ENCODE data around the gene ZNF98. TPM values are rescaled to one million over a fixed set of nuclear protein-coding genes. Genes with fewer than 3 reads are reported as not detected.

The ZNF98 gene
- total and polyA plus RNA-seq, 2 of the 13 experiments (the other 11 are each of a cell fraction or from before 2014, with no cell fraction given) = not detected

DNA sequence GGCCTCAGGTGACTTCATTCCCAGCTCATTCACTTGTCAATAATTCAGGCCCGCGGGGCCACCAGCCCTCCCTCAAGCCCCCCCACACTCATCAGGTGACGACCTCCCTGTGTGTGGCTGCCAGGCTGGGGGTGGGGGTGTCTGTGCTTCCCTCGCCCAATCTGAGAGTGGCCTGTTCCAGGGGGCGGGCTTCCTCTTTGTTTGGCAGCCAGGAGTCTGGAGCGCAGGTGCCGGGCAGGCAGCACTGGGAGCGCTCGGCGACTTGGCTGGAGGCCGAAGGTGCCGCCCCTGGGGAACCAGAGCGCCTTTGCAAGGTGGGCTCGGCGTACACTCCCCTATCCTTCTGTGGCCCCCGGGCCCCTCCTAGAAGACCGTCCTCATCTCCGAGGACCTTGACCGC is 5.4 kb upstream of the ZNF98 start:
- intact Hi-C loops (cut with micrococcal nuclease; ENCODE audit: unreplicated experiment) (no loop called here), in situ Hi-C loops (cut with HindIII; ENCODE audit: extremely low pct_ligation_motif_present, low pct_unique_long_range_greater_than_20kb) (no loop called here)
- Histone ChIP-seq H3K36me3 (replicated peaks in 1 of 2; ENCODE audit: control insufficient read depth in 1 of 2, insufficient read depth in 2 of 2, low read length in 2 of 2) (no peaks in the 10 kb centered on the region), H3K4me2 (ENCODE audit: low read depth, low read length) (no peak overlapping the region), H3K9me3 (ENCODE audit: low read length) (peaks cover 90% of the 10 kb centered on the region), H3K4me3 (replicated peaks in 1 of 3; ENCODE audit: insufficient read depth in 1 of 3, low read depth in 2 of 3, low read length in 3 of 3) (no peak overlapping the region), H3K79me2 (ENCODE audit: insufficient read depth, low read length) (no peaks in the 10 kb centered on the region), H3K27ac (ENCODE audit: extremely low read length, insufficient read depth, low read length) (no peak overlapping the region), H3K27me3 (ENCODE audit: control insufficient read depth in 1 of 2, insufficient read depth in 2 of 2, low read length in 2 of 2) (no peaks in the 10 kb centered on the region), H3K9ac (ENCODE audit: insufficient read depth, low read depth, low read length) (no peak overlapping the region), H2AFZ (ENCODE audit: low read length) (no peak overlapping the region), H3K4me1 (ENCODE audit: insufficient read depth, low read length) (no peaks in the 10 kb centered on the region), H4K20me1 (ENCODE audit: insufficient read depth, low read length) (no peaks in the 10 kb centered on the region)
- no TSS peak for BruUV-seq (replicated peaks)
- ChIA-PET CTCF (ENCODE audit: low intra/inter-chr PET ratio, low total read pairs) (no interaction called here), POLR2A (no interaction called here)
- no peak for FAIRE-seq
- no peak for DNase-seq (ENCODE audit: low spot score)
- no peak for ATAC-seq
- 80% methylated on average over 1 of the region's 19 CpGs for WGBS (ENCODE audit: low lambda C conversion rate)
- TF ChIP-seq, protein P1, sequence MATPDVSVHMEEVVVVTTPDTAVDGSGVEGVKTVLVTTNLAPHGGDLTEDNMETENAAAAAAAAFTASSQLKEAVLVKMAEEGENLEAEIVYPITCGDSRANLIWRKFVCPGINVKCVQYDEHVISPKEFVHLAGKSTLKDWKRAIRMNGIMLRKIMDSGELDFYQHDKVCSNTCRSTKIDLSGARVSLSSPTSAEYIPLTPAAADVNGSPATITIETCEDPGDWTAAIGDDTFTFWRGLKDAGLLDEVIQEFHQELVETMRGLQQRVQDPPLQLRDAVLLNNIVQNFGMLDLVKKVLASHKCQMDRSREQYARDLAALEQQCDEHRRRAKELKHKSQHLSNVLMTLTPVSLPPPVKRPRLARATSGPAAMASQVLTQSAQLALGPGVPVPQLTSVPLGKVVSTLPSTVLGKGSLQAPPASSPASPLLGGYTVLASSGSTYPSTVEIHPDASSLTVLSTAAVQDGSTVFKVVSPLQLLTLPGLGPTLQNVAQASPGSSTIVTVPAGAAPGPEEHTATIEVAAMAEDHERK (CRISPR knock-in tag; IDR thresholded peaks at IDR 0.05; ENCODE audit: low read depth) = no peak
- TF ChIP-seq, protein P2, sequence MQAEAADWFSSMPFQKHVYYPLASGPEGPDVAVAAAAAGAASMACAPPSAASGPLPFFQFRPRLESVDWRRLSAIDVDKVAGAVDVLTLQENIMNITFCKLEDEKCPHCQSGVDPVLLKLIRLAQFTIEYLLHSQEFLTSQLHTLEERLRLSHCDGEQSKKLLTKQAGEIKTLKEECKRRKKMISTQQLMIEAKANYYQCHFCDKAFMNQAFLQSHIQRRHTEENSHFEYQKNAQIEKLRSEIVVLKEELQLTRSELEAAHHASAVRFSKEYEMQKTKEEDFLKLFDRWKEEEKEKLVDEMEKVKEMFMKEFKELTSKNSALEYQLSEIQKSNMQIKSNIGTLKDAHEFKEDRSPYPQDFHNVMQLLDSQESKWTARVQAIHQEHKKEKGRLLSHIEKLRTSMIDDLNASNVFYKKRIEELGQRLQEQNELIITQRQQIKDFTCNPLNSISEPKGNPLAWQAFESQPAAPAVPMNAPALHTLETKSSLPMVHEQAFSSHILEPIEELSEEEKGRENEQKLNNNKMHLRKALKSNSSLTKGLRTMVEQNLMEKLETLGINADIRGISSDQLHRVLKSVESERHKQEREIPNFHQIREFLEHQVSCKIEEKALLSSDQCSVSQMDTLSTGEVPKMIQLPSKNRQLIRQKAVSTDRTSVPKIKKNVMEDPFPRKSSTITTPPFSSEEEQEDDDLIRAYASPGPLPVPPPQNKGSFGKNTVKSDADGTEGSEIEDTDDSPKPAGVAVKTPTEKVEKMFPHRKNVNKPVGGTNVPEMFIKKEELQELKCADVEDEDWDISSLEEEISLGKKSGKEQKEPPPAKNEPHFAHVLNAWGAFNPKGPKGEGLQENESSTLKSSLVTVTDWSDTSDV (CRISPR knock-in tag; IDR thresholded peaks at IDR 0.05) = no peak
- TF ChIP-seq, protein P3, sequence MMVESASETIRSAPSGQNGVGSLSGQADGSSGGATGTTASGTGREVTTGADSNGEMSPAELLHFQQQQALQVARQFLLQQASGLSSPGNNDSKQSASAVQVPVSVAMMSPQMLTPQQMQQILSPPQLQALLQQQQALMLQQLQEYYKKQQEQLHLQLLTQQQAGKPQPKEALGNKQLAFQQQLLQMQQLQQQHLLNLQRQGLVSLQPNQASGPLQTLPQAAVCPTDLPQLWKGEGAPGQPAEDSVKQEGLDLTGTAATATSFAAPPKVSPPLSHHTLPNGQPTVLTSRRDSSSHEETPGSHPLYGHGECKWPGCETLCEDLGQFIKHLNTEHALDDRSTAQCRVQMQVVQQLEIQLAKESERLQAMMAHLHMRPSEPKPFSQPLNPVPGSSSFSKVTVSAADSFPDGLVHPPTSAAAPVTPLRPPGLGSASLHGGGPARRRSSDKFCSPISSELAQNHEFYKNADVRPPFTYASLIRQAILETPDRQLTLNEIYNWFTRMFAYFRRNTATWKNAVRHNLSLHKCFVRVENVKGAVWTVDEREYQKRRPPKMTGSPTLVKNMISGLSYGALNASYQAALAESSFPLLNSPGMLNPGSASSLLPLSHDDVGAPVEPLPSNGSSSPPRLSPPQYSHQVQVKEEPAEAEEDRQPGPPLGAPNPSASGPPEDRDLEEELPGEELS (CRISPR knock-in tag; IDR thresholded peaks at IDR 0.05) = no peak
- TF ChIP-seq PHF8 (CRISPR knock-in tag; IDR thresholded peaks at IDR 0.05) = no peak
- TF ChIP-seq TP53 (CRISPR knock-in tag; conservative IDR thresholded peaks at IDR 0.05) = no peak
- TF ChIP-seq ZNF451 (CRISPR knock-in tag; IDR thresholded peaks at IDR 0.05) = no peak
- no peak for TF ChIP-seq FLYWCH1 (CRISPR knock-in tag; IDR thresholded peaks at IDR 0.05)
- TF ChIP-seq, protein P4, sequence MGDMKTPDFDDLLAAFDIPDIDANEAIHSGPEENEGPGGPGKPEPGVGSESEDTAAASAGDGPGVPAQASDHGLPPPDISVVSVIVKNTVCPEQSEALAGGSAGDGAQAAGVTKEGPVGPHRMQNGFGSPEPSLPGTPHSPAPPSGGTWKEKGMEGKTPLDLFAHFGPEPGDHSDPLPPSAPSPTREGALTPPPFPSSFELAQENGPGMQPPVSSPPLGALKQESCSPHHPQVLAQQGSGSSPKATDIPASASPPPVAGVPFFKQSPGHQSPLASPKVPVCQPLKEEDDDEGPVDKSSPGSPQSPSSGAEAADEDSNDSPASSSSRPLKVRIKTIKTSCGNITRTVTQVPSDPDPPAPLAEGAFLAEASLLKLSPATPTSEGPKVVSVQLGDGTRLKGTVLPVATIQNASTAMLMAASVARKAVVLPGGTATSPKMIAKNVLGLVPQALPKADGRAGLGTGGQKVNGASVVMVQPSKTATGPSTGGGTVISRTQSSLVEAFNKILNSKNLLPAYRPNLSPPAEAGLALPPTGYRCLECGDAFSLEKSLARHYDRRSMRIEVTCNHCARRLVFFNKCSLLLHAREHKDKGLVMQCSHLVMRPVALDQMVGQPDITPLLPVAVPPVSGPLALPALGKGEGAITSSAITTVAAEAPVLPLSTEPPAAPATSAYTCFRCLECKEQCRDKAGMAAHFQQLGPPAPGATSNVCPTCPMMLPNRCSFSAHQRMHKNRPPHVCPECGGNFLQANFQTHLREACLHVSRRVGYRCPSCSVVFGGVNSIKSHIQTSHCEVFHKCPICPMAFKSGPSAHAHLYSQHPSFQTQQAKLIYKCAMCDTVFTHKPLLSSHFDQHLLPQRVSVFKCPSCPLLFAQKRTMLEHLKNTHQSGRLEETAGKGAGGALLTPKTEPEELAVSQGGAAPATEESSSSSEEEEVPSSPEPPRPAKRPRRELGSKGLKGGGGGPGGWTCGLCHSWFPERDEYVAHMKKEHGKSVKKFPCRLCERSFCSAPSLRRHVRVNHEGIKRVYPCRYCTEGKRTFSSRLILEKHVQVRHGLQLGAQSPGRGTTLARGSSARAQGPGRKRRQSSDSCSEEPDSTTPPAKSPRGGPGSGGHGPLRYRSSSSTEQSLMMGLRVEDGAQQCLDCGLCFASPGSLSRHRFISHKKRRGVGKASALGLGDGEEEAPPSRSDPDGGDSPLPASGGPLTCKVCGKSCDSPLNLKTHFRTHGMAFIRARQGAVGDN (CRISPR knock-in tag; IDR thresholded peaks at IDR 0.05) = no peak
- TF ChIP-seq HOXD1 (CRISPR knock-in tag; IDR thresholded peaks at IDR 0.05) = no peak
- TF ChIP-seq KMT2A (CRISPR knock-in tag; IDR thresholded peaks at IDR 0.05) = no peak
- TF ChIP-seq, protein P5, sequence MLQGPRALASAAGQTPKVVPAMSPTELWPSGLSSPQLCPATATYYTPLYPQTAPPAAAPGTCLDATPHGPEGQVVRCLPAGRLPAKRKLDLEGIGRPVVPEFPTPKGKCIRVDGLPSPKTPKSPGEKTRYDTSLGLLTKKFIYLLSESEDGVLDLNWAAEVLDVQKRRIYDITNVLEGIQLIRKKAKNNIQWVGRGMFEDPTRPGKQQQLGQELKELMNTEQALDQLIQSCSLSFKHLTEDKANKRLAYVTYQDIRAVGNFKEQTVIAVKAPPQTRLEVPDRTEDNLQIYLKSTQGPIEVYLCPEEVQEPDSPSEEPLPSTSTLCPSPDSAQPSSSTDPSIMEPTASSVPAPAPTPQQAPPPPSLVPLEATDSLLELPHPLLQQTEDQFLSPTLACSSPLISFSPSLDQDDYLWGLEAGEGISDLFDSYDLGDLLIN (CRISPR knock-in tag; IDR thresholded peaks at IDR 0.05; ENCODE audit: borderline replicate concordance) = no peak
- no peak for TF ChIP-seq ZNF720 (CRISPR knock-in tag; IDR thresholded peaks at IDR 0.05)
- TF ChIP-seq MYC (CRISPR knock-in tag; IDR thresholded peaks at IDR 0.05; ENCODE audit: borderline replicate concordance) = no peak
- no peak for TF ChIP-seq TCF12 (IDR thresholded peaks at IDR 0.05)
- TF ChIP-seq TCF12 (CRISPR knock-in tag; IDR thresholded peaks at IDR 0.05) = no peak

Measured in HepG2 (cell line).